CD4-positive, alpha-beta T cell treated with Interferon alpha-2 for 1 hour (primary cell): ENCODE data around the gene NCOA1.
"Not testable (repeated sequence)": the region's sequence is repeated elsewhere in the genome, so short reads cannot be mapped to it uniquely, and the experiment has no call there.

Source experiments
- DNase-seq, 2 donors: peaks; one replicate each; pipeline ENCODE4 v3.0.0-alpha.2; 2020 to 2022

Gene NCOA1

DNA sequence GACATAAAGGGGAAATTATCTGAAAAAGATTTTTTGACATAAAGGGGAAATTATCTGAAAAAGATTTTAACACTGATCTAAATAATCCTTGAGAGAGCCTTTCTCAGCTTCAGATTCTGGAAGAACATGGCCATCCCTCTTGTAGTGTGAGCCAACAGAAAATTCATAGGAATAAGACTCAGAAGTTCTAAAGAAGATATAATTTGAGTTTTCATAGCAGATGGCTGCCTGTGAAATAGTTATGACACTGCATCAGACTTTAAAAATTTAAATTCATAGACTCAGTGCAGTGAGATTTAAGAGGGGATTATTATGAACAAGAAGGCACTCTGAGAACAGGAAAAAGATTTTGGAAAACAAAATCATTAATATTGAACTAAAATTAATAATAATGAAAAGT, 50.6 kb downstream of the NCOA1 start:
- DNase-seq, result no peak

- no peak for DNase-seq
Observed at GRCh38 chr2:24542269-24542872, 51.3 kb downstream of the NCOA1 start.

GRCh38 chr2:24543252-24543651, 52.2 kb downstream of the NCOA1 start:
- peak in 1 of 2 donors; percentile 18 for DNase-seq

DNA sequence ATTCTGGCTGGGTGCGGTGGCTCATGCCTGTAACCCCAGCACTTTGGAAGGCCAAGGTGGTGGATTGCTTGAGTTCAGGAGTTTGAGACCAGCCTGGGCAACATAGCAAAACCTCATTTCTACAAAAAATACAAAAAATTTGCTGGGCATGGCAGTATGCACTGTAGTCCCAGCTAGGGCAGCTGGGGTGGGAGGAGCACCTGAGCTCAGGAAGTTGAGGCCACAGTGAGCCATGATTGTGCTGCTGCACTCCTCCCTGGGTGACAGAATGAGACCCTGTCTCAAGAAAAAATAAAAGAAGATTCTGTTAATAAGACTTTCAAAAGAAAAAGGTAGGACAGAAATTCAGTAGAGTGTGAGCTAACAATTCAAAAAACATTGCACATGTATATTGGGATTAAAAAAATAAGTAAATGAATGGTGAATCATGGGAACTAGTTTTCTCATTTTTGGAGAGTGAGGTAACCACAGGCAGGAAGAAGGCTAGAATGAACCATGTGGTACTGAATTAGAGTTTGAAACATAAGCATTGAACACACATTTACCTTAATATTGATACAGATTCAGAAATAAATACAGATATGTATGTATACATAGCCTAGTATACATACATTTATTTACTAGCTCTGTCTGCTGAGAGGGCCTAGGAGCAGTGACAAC, 53.5 kb downstream of the NCOA1 start:
- DNase-seq, result no peak

- DNase-seq, result no peak
Observed at GRCh38 chr2:24546669-24547068, 55.6 kb downstream of the NCOA1 start.

GRCh38 chr2:24548058-24548457, 57.0 kb downstream of the NCOA1 start:
- DNase-seq, result no peak

DNA sequence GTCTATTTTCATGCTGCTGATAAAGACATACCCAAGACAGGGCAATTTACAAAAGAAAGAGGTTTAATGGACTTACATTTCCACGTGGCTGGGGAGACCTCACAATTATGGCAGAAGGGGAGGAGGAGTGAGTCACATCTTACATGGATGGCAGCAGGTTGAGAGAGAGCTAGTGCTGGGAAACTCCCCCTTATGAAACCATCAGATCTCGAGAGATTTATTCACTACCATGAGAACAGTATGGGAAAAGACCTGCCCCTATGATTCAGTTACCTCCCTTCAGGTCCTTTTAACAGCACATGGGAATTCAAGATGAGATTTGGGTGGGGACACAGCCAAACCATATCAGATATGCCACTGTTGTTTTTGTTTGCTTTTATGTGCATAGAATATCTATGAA, 59.2 kb downstream of the NCOA1 start:
- DNase-seq, result not testable (repeated sequence)

DNA sequence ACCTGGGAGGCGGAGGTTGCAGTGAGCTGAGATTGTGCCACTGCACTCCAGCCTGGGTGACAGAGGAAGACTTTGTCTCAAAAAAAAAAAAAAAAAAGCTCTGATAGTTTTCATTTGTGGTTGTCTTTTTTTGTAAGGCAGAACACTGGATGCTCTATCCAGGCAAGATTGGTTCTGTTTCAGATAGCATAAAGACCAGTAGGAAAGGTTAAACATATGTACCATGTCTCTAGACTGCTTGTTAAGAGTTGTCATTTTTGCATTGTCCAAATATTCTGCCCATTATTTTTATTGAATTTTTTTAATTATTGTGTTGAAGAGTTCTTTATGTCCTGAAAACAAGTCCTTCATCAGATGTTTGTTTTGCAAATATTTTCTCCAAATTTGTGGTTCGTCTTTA, 60.0 kb downstream of the NCOA1 start:
- no peak for DNase-seq

DNA sequence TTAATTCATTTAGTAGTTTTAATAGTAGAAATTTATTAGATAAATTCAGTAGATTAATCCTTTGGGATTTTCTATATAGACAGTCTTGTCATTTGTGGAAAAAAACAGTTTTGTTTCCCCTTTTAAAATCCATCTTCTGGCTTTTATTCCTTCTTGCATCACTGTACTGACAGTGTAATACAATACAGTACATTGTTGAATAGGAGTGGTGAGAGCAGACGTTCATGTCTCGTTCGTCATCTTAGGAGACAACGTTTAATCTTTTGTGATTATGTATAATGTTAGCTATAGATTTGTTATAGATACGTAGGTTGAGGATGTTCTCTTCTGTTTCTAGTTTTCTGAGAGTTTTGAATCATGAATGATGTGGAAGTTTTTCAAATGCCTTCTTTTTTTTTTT, 61.8 kb downstream of the NCOA1 start:
- DNase-seq, result no peak

GRCh38 chr2:24558781-24559472, 67.9 kb downstream of the NCOA1 start:
- DNase-seq, result no peak

DNA sequence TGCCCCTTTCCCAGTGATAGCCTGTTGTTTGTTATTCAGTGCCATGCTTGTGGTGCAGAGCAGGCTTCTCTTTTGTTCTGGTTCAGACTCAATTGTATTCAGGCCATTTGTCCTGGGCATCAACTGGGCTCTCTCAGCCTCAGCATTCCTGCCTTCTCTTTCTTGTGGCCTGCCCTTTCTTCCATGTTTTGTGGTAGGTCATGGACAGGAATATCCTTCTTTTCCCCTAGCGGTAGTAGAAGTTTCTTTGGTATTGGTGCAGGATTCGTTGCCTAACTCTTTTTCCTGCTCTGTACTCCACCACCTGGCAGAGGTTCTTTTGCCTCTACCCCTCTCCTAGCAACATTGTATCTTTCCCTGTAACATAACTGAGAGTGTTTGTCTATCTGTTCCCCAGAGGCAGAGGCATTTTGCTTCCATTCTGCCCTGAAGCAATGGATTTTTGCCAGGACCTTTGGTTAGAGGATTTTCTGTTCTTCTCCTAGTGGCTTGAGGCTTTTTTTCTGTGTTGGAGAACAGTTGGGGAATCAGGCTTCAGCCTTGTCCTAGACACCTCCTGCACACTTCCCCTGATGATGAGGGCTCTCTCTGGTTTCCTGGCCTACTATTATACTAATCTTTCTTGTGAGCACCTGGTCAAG, 68.5 kb downstream of the NCOA1 start:
- no peak for DNase-seq

GRCh38 chr2:24565537-24565936, 74.5 kb downstream of the NCOA1 start:
- no peak for DNase-seq

DNA sequence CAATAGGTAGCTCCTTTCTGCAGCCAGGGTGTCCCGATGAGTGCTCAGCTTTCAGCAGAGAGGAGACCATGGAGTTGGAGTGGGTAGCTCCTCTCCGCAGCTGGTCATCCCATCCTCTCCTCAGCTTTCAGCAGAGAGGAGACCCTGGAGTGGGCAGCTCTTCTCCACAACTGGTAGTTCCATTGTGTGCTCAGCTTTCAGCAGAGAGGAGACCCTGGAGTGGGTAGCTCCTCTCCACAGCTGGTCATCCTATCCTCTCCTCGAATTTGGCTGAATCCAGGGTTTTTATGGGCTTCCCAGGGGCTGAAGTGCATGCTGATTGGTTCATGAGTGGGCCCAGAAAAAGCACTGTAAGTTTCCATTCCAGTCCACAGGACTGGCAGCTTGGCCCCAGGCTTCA, 75.2 kb downstream of the NCOA1 start:
- DNase-seq, result no peak

DNA sequence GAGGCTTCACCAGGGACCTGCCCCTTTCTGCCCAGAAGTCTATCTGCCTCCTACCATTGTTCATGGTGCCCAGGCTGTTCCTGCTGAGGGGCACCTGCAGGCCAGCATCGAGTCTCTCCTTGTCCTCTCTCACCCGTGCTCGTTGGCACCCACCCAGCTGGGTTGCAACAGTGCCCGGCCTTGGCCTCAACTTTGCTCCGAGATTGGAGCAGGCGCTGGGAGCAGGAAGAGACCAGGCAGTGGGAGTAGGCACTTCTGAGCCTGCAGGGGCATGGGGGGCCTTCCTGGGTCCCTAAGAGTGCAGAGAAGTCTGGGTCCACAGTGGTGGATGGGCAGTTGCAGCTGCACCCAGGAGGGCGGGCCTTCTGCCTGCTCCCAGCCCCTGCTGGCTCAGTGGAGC, 75.6 kb downstream of the NCOA1 start:
- no peak for DNase-seq

GRCh38 chr2:24568551-24568950, 77.5 kb downstream of the NCOA1 start:
- DNase-seq, result no peak

- DNase-seq, result not testable (repeated sequence)
Observed at GRCh38 chr2:24569565-24569964, 78.5 kb downstream of the NCOA1 start.

DNA sequence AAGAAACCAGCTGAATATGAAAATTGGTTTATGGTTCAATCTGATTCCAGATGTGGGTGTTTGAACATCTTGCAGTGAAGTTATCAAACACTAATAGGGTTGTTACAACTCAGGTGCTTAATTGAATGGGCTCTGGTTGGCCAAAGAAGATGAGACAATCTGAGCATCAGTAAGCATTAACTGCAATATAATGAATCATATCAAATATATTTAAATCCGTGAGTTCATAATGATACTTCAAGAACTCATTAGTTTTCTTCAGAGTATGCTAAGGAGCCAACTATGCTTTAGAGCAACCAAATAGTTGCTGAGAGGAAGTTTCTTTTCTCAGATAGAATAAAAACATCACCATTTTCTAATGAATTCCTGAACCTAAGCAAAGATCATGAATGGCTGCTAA, 79.2 kb downstream of the NCOA1 start:
- no peak for DNase-seq

- DNase-seq, result no peak
Observed at GRCh38 chr2:24571828-24572442, 80.9 kb downstream of the NCOA1 start.

DNA sequence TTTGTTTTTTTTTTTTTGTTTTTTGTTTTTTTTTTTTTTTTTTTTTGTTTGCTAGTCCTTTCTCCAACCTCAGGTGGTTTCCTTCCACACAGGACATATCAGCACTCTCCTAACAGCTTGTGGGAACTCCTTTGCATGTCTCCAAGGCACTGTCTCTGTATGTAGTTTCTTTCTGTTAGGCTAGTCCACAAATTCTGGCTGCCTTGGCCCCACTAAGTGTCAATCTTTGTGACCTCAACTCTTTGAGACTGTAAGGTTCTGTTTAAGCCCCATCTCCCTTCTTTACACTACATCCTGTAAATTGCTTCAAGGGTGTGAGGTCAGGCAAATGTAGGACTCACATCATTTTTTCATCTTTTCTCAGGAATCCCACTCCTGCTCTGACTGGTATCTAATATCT, 85.1 kb downstream of the NCOA1 start:
- no peak for DNase-seq

DNA sequence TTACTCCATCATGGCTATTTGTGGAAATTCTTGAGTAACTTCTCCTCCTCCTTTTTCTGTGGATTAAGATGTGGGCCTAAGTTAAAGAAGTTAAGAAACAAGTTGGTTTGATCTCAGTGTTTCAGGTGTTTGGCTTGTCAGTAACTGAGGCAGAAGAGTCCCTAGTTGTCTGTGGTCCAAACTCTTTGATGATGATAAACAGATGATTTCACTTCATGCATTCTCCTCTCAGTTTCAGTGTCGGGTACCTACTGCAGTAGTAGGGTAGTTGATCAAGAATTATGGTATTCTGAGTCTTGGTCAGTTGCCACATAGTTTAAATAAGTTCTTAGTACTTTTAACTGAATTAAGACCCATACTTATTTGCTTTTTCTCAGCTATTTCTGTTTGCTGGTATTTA, 85.6 kb downstream of the NCOA1 start:
- DNase-seq, result peak in 1 of 2 donors; percentile 10

GRCh38 chr2:24577481-24577880, 86.4 kb downstream of the NCOA1 start:
- DNase-seq, result peak in 1 of 2 donors; percentile 4

DNA sequence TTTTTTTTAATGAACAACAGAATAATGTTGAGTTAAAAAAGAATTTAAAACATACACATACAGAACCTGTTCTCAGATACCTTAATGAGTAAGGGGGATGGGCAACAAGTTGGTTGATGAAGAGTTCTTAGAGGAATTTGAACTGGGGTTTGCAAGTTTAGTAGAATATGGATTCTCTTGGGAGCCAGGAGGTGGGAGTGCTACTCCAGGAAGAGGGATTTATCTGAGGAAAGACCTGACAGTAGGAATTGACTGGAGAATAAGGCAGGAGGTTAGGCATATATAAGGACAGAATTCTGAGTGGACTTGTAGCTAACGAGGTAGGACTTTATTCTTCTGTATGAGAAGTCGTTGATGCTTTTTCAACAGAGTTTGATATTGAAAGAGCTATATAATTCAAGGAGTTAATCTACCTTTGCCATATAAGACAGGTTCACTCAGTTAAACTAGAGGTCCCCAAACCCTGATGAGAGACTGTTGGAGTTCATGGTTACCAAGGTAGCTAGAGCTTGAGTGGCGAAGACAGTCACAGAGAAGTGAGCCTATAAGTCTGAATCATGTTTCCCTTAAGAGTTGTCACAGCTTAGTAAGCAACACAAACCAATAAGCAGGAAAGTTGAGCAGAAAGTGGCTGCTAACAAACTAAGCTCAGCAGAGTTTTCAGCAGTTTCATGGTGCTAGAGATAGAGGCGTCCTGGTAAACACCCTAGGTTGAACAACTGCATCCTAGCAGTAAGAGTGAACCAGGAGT, 88.2 kb downstream of the NCOA1 start:
- no peak for DNase-seq

- no peak for DNase-seq
Observed at GRCh38 chr2:24580561-24580960, 89.5 kb downstream of the NCOA1 start.
